ENCODE data around the gene FBXO11. TPM values are rescaled to one million over a fixed set of nuclear protein-coding genes. Genes with fewer than 3 reads are reported as not detected.

The FBXO11 gene
- total and polyA plus RNA-seq, 4 donors: 9.2 to 46.8 (median 19.7) TPM

GRCh38 chr2:47946593-47946992 lies 40.3 kb upstream of the FBXO11 start:
- 77% methylated on average over 5 of the region's 5 CpGs for WGBS
- no peak for DNase-seq (ENCODE audit: low spot score)
- Histone ChIP-seq H3K27ac (ENCODE audit: low read depth in 1 of 2, low read length in 2 of 2) (no peak overlapping the region), H3K9me3 (ENCODE audit: control insufficient read depth in 4 of 4, low read length in 3 of 4) (no peaks in the 10 kb centered on the region), H3K27me3 (ENCODE audit: control insufficient read depth in 4 of 4, insufficient read depth in 4 of 4, low read length in 3 of 4) (no peaks in the 10 kb centered on the region), H3K36me3 (ENCODE audit: control insufficient read depth in 4 of 4, insufficient read depth in 3 of 4, low read depth in 1 of 4, low read length in 3 of 4) (no peaks in the 10 kb centered on the region), H3K9ac (ENCODE audit: low read depth in 1 of 2, low read length in 2 of 2) (no peak overlapping the region), H3K4me3 (ENCODE audit: low read depth in 1 of 3, low read length in 3 of 3) (no peak overlapping the region), H3K4me1 (ENCODE audit: control insufficient read depth in 4 of 4, insufficient read depth in 4 of 4, low read length in 3 of 4) (no peaks in the 10 kb centered on the region)
- TF ChIP-seq HNF4A (conservative IDR thresholded peaks at IDR 0.05) (no peak), REST (IDR thresholded peaks at IDR 0.05) (no peak), ATF3 (IDR thresholded peaks at IDR 0.05) (no peak), FOXA1 (IDR thresholded peaks at IDR 0.05) (no peak), RAD21 (IDR thresholded peaks at IDR 0.05) (no peak), EGR1 (IDR thresholded peaks at IDR 0.05; ENCODE audit: low read depth in 2 of 2) (no peak), GABPA (IDR thresholded peaks at IDR 0.05 in 1 of 2, conservative IDR thresholded peaks at IDR 0.05 in 1 of 2) (no peak), FOXA2 (IDR thresholded peaks at IDR 0.05) (no peak), MAX (IDR thresholded peaks at IDR 0.05) (no peak), SP1 (IDR thresholded peaks at IDR 0.05) (no peak), YY1 (IDR thresholded peaks at IDR 0.05) (no peak), RXRA (IDR thresholded peaks at IDR 0.05) (no peak), HNF4G (IDR thresholded peaks at IDR 0.05) (no peak), TAF1 (conservative IDR thresholded peaks at IDR 0.05) (no peak), ZBTB33 (IDR thresholded peaks at IDR 0.05) (no peak), NR2F2 (IDR thresholded peaks at IDR 0.05) (no peak), JUND (IDR thresholded peaks at IDR 0.05) (no peak), CTCF (IDR thresholded peaks at IDR 0.05; ENCODE audit: low read depth, low read length, missing input control) (no peak)

Data from liver (tissue), 9 donors.